Lower lobe of right lung (tissue), 2 donors: ENCODE results near the gene TUBB. TPM values are rescaled to one million over a fixed set of nuclear protein-coding genes. Genes with fewer than 3 reads are reported as not detected.

ENCODE experiments used
- ATAC-seq, 2 donors: fragments of 200-7000 bp; cut with Tn5 transposase; one replicate each; pipeline ENCODE4 v1.9.1; 2020 to 2022; ENCODE audit warnings: mild to moderate bottlenecking in 2 of 2, moderate library complexity in 2 of 2
- DNase-seq: peaks from one replicate; pipeline ENCODE4 v3.0.0-alpha.2; 2020
- H3K27ac ChIP-seq: fragments of 200-600 bp; one replicate; pipeline ENCODE4 v1.8.0; 2022
- H3K27me3 ChIP-seq: fragments of 200-600 bp; one replicate; pipeline ENCODE4 v1.8.0; 2022; ENCODE audit warnings: low read depth
- H3K36me3 ChIP-seq: fragments of 200-600 bp; one replicate; pipeline ENCODE4 v1.8.0; 2022; ENCODE audit warnings: mild to moderate bottlenecking
- H3K4me1 ChIP-seq: fragments of 200-600 bp; one replicate; pipeline ENCODE4 v1.8.0; 2022
- H3K4me3 ChIP-seq: fragments of 200-600 bp; one replicate; pipeline ENCODE4 v1.8.0; 2022; ENCODE audit warnings: mild to moderate bottlenecking
- H3K9me3 ChIP-seq: fragments of 200-600 bp; one replicate; pipeline ENCODE4 v1.8.0; 2022
- intact Hi-C: fragments of 100-400 bp; cut with DNase I; formaldehyde crosslinking; loops from one replicate; pipeline ENCODE4 v1.11.0; 2022
- total RNA-seq: library from RNA; stranded (reverse); fragmentation: NEBNext Ultra II Directional; extraction: Animal tissue kit (Norgen Biotek cat#: 25700); gene quantifications from one replicate; pipeline ENCODE4 v1.2.1, GENCODE V29; 2021
- TF ChIP-seq, protein P1 (sequence below): fragments of 200-600 bp; IDR thresholded peaks from one replicate; pipeline ENCODE4 v1.8.0; 2022; ENCODE audit warnings: antibody characterized with exemption, mild to moderate bottlenecking
- donor health status: DM: no; HTN: yes; CAD: no; lungs with severe emphysema.

The TUBB gene
- total RNA-seq, 1 donor from 2014 or later: 292 TPM

DNA sequence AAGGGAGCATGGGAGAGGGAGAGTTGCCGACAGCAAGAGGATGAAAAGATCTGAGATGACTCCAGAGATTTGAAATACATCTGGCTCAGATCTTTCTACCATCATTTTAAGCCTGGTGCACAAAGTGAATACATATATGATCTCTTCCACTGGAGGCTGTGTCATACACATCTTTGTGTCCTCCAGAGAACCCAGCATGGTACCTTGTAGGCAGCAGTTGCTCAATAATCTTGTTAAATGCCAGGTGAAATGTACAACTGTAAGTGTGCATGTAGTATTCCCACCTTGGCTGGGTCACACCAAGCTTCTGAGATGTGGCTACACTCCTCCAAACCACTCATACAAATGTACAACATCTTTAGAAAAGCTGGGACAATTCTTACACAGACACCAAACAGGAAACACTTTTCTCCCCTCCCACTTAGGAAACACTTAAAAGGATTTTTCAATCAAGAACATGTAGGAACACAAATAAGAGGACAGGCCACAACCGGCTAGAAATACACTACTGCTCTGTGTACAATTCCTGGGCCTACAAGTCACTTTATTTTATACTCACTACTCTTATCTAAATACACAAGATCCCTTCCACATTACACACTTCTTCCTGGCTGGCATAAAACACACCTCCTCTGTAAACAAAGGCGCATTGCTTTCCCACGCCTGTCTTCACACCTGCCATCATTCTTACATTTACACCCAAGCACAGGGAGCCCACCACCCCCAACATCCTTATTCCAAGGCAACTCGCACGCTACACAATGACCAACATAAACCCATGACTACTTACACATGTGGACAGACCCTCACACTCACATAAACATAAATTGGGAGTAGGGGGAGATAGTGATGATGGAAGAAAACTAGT, 28.0 kb downstream of the TUBB start:
- Histone ChIP-seq H3K36me3 (no peaks in the 10 kb centered on the region), H3K27me3 (no peaks in the 10 kb centered on the region), H3K9me3 (no peaks in the 10 kb centered on the region), H3K4me3 (no peak overlapping the region), H3K27ac (no peak overlapping the region), H3K4me1 (peaks cover 61% of the 10 kb centered on the region)
- TF ChIP-seq, protein P1, sequence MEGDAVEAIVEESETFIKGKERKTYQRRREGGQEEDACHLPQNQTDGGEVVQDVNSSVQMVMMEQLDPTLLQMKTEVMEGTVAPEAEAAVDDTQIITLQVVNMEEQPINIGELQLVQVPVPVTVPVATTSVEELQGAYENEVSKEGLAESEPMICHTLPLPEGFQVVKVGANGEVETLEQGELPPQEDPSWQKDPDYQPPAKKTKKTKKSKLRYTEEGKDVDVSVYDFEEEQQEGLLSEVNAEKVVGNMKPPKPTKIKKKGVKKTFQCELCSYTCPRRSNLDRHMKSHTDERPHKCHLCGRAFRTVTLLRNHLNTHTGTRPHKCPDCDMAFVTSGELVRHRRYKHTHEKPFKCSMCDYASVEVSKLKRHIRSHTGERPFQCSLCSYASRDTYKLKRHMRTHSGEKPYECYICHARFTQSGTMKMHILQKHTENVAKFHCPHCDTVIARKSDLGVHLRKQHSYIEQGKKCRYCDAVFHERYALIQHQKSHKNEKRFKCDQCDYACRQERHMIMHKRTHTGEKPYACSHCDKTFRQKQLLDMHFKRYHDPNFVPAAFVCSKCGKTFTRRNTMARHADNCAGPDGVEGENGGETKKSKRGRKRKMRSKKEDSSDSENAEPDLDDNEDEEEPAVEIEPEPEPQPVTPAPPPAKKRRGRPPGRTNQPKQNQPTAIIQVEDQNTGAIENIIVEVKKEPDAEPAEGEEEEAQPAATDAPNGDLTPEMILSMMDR: no peak
- ATAC-seq (peak in 1 of 2 donors; percentile 4), DNase-seq (no peak)
- intact Hi-C loops: no loop called here

DNA sequence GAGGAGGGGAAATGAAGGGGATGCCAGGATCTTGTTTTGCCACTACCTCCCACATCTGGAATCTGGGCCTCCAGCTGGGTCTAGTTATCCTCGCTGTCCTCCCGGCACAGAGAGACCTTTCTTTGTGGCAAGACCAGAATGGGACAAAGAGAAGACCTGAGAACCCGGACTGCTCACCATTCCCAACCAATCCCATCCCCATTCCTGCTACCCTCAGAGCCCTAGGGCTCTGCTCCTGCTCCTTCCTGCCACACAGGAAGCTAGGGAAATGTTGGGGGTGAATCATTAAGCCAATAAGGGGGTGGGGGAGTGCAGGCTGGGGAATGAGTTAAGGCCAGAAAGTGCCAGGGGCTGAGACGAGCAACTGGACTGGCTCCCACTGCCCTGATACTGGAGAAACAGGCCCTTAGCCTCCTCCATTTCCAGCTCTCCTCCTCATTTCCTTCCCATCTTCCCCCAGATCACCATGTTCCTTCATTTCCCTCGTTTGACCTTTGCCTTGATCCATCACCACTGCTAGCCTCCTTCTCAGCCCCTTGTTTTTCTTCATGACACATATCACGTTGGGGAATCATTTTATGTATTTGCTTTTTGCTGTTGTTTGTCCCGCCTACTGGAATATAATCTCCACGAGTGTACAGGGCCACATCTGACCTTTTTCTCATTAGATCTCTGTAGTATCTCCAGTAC, 28.8 kb downstream of the TUBB start:
- Histone ChIP-seq H3K4me1 (peaks cover 65% of the 10 kb centered on the region), H3K4me3 (no peak overlapping the region), H3K27me3 (no peaks in the 10 kb centered on the region), H3K9me3 (no peaks in the 10 kb centered on the region), H3K27ac (no peak overlapping the region), H3K36me3 (no peaks in the 10 kb centered on the region)
- DNase-seq: no peak
- intact Hi-C loops: no loop called here
- TF ChIP-seq, protein P1: no peak
- ATAC-seq: no peak

DNA sequence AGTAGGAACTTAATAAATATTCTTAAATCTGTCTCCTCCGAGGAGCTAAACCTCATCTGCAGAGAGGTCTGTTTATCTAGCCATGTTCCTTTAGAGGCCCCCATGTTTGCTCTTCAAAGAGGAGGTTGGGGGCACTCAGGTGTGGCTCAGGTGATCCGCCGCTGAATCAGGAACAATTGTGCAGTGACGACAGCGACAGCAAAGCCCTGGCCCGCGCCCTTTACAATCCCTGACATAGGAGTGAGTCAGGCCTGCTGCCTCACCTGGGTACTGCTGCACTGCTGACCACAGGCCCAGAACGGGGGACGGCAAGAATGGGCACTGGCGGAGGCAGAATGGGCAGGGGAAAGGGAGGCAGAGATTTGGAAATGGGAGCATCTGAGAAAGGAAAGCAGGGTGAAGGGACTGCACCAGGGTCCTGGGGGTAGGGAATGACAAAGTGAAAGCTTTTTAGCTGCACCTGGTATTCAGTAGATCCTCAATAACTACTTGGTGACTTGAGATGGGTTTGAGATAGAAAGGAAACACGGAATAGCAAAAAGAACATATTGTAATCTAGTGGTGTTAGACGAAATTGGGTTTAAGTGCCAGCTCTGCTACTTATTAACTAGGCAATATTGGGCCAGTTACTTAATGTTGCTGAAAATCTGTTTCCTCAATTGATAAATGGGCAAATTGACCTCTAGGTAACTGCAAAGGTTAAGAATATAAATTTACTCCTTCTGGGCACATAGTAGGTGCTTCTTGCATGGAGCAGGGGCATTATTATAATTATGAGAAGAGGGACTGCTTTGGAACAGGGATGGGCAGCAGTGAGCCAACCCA, 29.6 kb downstream of the TUBB start:
- DNase-seq: no peak
- Histone ChIP-seq H3K4me3 (no peak overlapping the region), H3K27me3 (no peaks in the 10 kb centered on the region), H3K36me3 (no peaks in the 10 kb centered on the region), H3K4me1 (peaks cover 61% of the 10 kb centered on the region), H3K27ac (no peak overlapping the region), H3K9me3 (no peaks in the 10 kb centered on the region)
- TF ChIP-seq, protein P1: no peak
- intact Hi-C loops: no loop called here
- ATAC-seq: no peak

DNA sequence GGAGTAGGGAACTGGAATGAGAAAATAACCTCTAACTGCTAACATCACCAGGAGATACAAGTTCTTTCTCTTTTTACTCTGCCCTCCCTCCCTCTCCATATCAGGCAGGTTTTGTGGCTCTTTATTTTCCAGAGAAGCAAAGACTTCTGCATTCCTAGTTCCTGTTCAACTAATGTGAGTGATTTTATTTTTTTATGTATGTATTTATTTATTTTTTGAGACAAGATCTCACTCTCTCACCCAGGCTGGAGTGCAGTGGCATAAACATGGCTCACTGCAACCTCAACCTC, 30.2 kb downstream of the TUBB start:
- TF ChIP-seq, protein P1: no peak
- H3K4me3 ChIP-seq: no peak overlapping the region
- DNase-seq: no peak
- H3K27ac ChIP-seq: no peak overlapping the region
- intact Hi-C loops: no loop called here
- ATAC-seq: no peak
- no peaks in the 10 kb centered on the region for H3K27me3 ChIP-seq
- H3K9me3 ChIP-seq: no peaks in the 10 kb centered on the region
- peaks cover 57% of the 10 kb centered on the region for H3K4me1 ChIP-seq
- H3K36me3 ChIP-seq: no peaks in the 10 kb centered on the region

DNA sequence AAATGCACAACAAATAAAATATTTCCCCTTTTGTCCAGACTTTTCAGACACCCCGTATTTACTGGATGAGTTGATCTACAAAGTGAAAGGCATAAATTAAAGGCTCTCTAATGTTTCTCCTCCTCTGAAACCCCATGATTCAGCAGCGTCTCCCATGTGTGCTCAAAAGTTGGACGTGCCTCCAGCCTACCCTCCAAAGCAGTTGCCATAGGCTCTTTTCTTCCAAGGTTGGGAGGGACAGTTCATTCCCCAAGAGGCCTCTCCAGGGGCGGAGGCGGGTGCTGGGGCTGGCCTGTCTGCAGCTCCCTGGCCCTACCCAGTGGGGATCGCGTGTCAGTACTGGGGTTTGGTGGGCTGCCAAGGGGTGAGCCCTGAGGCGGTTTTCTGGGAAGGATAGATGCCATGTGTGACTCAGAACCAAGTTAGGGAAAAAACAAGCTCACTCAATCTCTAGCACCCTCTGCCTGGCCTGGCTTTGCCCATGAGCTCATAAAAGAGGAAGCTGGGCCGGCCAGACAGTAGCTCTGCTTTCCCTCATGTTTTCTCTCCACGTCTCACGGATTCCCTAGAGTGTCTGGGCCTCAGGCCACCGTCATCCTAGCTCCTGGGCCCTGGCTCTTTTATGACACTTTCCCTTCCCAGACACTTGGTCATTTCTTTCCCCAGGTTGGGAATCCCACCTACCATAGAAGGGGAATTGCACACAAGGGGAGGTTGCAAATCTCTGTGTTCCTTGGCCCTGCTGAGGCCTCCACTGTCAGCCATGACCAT, 32.2 kb downstream of the TUBB start:
- H3K27me3 ChIP-seq: no peaks in the 10 kb centered on the region
- intact Hi-C loops: no loop called here
- peaks cover 52% of the 10 kb centered on the region for H3K4me1 ChIP-seq
- H3K9me3 ChIP-seq: no peaks in the 10 kb centered on the region
- TF ChIP-seq, protein P1: no peak
- peak; percentile 92 to 93 for ATAC-seq
- H3K27ac ChIP-seq: peak overlapping the region; percentile 86
- no peaks in the 10 kb centered on the region for H3K36me3 ChIP-seq
- DNase-seq: peak; percentile 87
- no peak overlapping the region for H3K4me3 ChIP-seq
